ENCODE results near the gene TNS4. TPM values are rescaled to one million over a fixed set of nuclear protein-coding genes. Genes with fewer than 3 reads are reported as not detected.

TNS4 gene
- total and polyA plus RNA-seq, 9 of the 15 experiments (the other 6 are each of a cell fraction or from before 2014, with no cell fraction given), result 0.04 to 0.73 (median 0.24) TPM; not detected in 1

DNA sequence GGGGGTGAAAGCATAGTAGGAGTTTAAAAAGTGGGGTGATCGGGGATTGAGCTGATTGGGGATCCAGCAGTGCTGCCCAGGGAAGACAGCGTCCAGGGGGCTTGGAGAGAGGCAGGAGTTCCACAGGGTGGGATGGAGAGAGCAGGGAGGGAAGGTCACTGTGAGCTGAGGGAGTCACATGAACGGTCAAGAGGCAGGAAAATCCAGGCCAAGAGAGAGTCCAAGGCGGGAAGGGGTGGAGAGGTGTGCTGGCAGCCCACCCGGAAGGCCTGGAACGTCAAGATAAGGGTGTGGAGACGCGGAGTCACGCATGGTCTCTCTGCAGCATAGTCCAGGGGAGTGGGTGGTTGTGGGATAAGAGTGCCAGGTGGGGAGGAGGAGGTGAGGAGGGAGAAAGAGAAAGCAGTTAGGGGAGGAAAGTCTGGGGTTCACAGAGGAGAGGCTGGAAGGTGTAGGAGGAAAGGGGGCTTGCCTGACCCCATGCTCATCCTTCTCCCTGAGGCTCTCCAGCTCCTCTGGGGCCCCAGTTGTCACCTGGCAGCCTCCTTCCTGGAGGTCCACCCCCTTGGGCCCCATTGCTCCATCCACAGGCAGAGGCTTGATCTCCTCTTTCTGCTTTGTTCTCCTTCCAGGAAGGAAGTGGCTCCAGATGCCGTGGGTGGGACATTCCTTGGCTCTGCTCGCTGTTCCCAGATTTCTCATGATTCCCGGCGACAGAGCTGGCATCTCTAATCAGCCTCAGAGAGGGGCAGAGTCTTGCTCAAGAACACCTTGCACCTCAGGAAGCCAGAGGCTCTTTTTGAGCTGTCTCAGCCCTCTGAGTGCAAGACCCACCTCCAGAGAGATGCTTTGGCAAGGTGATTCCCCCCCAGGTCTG lies 35.1 kb upstream of the TNS4 start (continued):
- TF ChIP-seq MGA (IDR thresholded peaks at IDR 0.05) (peak; percentile 68; the same call in 1 of the 2 replicates), ZBTB7A (IDR thresholded peaks at IDR 0.05; ENCODE audit: borderline replicate concordance, control insufficient read depth, low read depth, low read length) (peak; percentile 94), ELF1 (tag; IDR thresholded peaks at IDR 0.05) (peak; percentile 63; the same call in 1 of the 2 replicates), TRIM24 (IDR thresholded peaks at IDR 0.05) (peak; percentile 90 to 94), IRF1 (CRISPR knock-in tag; IDR thresholded peaks at IDR 0.05; ENCODE audit: borderline replicate concordance) (no peak), YY1 (IDR thresholded peaks at IDR 0.05; ENCODE audit: borderline replicate concordance in 1 of 3, control insufficient read depth in 1 of 3, extremely low read depth in 1 of 3, insufficient read depth in 3 of 3, insufficient read length in 1 of 3, insufficient replicate concordance in 2 of 3, low read depth in 1 of 3, low read length in 2 of 3) (peak in 1 of 3 experiments; percentile 16), HDAC1 (IDR thresholded peaks at IDR 0.05) (peak in 1 of 2 experiments; percentile 94; a peak in 2 of 4 replicates), NUFIP1 (IDR thresholded peaks at IDR 0.05; ENCODE audit: partially characterized antibody) (no peak), ZNF830 (CRISPR knock-in tag; IDR thresholded peaks at IDR 0.05) (no peak), ZNF507 (tag; conservative IDR thresholded peaks at IDR 0.05) (no peak)

Measured in K562 (cell line).